ENCODE measurements around the gene RHOB. TPM values are rescaled to one million over a fixed set of nuclear protein-coding genes. Genes with fewer than 3 reads are reported as not detected.
A peak's percentile ranks its signal among the peaks of the same experiment; 100 is the strongest.

Gene RHOB
- total and polyA plus RNA-seq, 2 of the 13 experiments (the other 11 are each of a cell fraction or from before 2014, with no cell fraction given), result 192 to 268 TPM

DNA sequence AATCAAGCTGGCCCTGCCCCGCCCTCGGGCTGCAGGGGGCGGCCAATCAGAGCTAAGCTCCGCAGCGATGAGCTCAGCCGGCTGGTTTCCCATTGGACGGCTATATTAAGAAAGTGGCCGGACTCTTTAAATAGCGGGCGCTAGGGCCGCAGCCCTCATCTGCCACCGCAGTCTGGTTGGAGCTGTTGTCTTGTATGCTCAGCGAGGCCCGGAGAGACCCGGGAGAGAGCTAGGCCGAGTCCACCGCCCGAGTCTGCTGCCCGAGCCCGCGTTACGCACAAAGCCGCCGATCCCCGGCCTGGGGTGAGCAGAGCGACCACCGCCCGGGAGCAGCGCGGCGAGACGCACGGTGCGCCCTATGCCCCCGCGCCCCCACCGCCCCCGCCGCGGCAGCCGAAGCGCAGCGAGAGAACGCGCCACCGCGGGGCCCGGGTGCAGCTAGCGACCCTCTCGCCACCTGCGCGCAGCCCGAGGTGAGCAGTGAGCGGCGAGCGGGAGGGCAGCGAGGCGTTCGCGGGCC lies at the start of gene RHOB (continued):
- TF ChIP-seq, protein P1, sequence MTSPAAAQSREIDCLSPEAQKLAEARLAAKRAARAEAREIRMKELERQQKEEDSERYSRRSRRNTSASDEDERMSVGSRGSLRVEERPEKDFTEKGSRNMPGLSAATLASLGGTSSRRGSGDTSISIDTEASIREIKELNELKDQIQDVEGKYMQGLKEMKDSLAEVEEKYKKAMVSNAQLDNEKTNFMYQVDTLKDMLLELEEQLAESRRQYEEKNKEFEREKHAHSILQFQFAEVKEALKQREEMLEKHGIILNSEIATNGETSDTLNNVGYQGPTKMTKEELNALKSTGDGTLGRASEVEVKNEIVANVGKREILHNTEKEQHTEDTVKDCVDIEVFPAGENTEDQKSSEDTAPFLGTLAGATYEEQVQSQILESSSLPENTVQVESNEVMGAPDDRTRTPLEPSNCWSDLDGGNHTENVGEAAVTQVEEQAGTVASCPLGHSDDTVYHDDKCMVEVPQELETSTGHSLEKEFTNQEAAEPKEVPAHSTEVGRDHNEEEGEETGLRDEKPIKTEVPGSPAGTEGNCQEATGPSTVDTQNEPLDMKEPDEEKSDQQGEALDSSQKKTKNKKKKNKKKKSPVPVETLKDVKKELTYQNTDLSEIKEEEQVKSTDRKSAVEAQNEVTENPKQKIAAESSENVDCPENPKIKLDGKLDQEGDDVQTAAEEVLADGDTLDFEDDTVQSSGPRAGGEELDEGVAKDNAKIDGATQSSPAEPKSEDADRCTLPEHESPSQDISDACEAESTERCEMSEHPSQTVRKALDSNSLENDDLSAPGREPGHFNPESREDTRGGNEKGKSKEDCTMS (CRISPR knock-in tag; conservative IDR thresholded peaks at IDR 0.05), result 0 out of 2 replicates have a peak, but pooled peaks have one; percentile 30
- TF ChIP-seq TCF7 (IDR thresholded peaks at IDR 0.05; ENCODE audit: low read depth), result no peak; the same call in 1 of the 2 replicates
- peak; percentile 4; the same call in 1 of the 2 replicates for TF ChIP-seq TFDP1 (CRISPR knock-in tag; IDR thresholded peaks at IDR 0.05; ENCODE audit: borderline replicate concordance)
- TF ChIP-seq ZNF576 (CRISPR knock-in tag; IDR thresholded peaks at IDR 0.05), result no peak
- TF ChIP-seq EP300 (IDR thresholded peaks at IDR 0.05; ENCODE audit: low read depth in 2 of 2, low read length in 2 of 2), result peak; percentile 35 to 54; a peak in 1 of 4 replicates
- TF ChIP-seq EP300 (CRISPR knock-in tag; IDR thresholded peaks at IDR 0.05; ENCODE audit: borderline replicate concordance), result no peak
- TF ChIP-seq, protein P2, sequence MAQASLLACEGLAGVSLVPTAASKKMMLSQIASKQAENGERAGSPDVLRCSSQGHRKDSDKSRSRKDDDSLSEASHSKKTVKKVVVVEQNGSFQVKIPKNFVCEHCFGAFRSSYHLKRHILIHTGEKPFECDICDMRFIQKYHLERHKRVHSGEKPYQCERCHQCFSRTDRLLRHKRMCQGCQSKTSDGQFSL (CRISPR knock-in tag; IDR thresholded peaks at IDR 0.05), result 0 out of 2 replicates have a peak, but pooled peaks have one; percentile 61
- peak; percentile 71 for TF ChIP-seq SOX13 (IDR thresholded peaks at IDR 0.05)
- peak; percentile 38 to 65; a peak in 2 of 4 replicates for TF ChIP-seq SOX13 (CRISPR knock-in tag; conservative IDR thresholded peaks at IDR 0.05 in 1 of 2, IDR thresholded peaks at IDR 0.05 in 1 of 2)
- peak; percentile 71; the same call in 1 of the 2 replicates for TF ChIP-seq CHD2 (IDR thresholded peaks at IDR 0.05; ENCODE audit: low read depth, low read length)
- peak; percentile 86 for TF ChIP-seq ZNF431 (CRISPR knock-in tag; IDR thresholded peaks at IDR 0.05; ENCODE audit: borderline replicate concordance, low read depth)
- TF ChIP-seq ZNF577 (CRISPR knock-in tag; IDR thresholded peaks at IDR 0.05; ENCODE audit: borderline replicate concordance, low read depth), result no peak
- no peak for TF ChIP-seq ZNF18 (CRISPR knock-in tag; IDR thresholded peaks at IDR 0.05; ENCODE audit: insufficient replicate concordance)
- TF ChIP-seq ZZZ3 (CRISPR knock-in tag; IDR thresholded peaks at IDR 0.05; ENCODE audit: borderline replicate concordance), result no peak
- peak; percentile 79 for TF ChIP-seq ZXDC (CRISPR knock-in tag; IDR thresholded peaks at IDR 0.05)
- TF ChIP-seq KDM4B (CRISPR knock-in tag; IDR thresholded peaks at IDR 0.05), result peak; percentile 95
- TF ChIP-seq AHR (CRISPR knock-in tag; IDR thresholded peaks at IDR 0.05), result peak; percentile 90
- TF ChIP-seq TOE1 (CRISPR knock-in tag; IDR thresholded peaks at IDR 0.05), result peak; percentile 87; the same call in 1 of the 2 replicates
- TF ChIP-seq ZNF20 (CRISPR knock-in tag; IDR thresholded peaks at IDR 0.05), result no peak; the same call in 1 of the 2 replicates
- no peak for TF ChIP-seq ZNF672 (CRISPR knock-in tag; IDR thresholded peaks at IDR 0.05)
- TF ChIP-seq POLR2AphosphoS2 (IDR thresholded peaks at IDR 0.05; ENCODE audit: low read depth, low read length), result peak; percentile 99
